Measurements from ENCODE around the gene EARS2.

DNA sequence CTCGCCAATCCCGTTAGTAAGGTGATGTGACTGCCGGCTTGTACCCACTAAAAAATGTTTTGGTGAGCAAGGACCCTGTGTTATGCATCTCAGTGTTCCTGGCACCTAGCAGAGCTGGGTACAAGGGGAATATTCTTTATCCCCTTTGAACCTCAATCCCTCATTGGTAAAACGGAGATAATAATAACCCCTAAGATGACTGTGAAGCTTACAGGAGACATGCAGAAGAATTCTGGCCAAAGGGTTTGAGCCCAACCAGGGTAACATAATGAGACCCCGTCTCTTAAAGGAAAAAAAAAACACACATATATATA is 47.8 kb downstream of the EARS2 start:
- TF ChIP-seq, protein P1, sequence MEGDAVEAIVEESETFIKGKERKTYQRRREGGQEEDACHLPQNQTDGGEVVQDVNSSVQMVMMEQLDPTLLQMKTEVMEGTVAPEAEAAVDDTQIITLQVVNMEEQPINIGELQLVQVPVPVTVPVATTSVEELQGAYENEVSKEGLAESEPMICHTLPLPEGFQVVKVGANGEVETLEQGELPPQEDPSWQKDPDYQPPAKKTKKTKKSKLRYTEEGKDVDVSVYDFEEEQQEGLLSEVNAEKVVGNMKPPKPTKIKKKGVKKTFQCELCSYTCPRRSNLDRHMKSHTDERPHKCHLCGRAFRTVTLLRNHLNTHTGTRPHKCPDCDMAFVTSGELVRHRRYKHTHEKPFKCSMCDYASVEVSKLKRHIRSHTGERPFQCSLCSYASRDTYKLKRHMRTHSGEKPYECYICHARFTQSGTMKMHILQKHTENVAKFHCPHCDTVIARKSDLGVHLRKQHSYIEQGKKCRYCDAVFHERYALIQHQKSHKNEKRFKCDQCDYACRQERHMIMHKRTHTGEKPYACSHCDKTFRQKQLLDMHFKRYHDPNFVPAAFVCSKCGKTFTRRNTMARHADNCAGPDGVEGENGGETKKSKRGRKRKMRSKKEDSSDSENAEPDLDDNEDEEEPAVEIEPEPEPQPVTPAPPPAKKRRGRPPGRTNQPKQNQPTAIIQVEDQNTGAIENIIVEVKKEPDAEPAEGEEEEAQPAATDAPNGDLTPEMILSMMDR (IDR thresholded peaks at IDR 0.05; ENCODE audit: borderline replicate concordance, extremely low read depth, low read length, poor library complexity, severe bottlenecking), result no peak
- TF ChIP-seq EZH2 (IDR thresholded peaks at IDR 0.05; ENCODE audit: borderline replicate concordance, low read depth, low read length, severe bottlenecking), result no peak

All from DND-41 (cell line).